ENCODE measurements around the gene TARBP1.

- TF ChIP-seq CTCF (IDR thresholded peaks at IDR 0.05): no peak
- no peak for TF ChIP-seq POLR2A (IDR thresholded peaks at IDR 0.05)
These were observed 110.5 kb downstream of the TARBP1 start for GRCh38 chr1:234368320-234369032.

All from tibial nerve (tissue), 3 donors.